Upper lobe of right lung (tissue), 1 donor: ENCODE data around the gene CD300LD. TPM values are rescaled to one million over a fixed set of nuclear protein-coding genes. Genes with fewer than 3 reads are reported as not detected.
A peak's percentile ranks its signal among the peaks of the same experiment; 100 is the strongest.

Experiments
- ATAC-seq: fragments of 200-7000 bp; cut with Tn5 transposase; one replicate; pipeline ENCODE4 v1.9.1; 2020; ENCODE audit warnings: mild to moderate bottlenecking, moderate library complexity
- DNase-seq: peaks from one replicate; pipeline ENCODE4 v3.0.0-alpha.2; 2020
- H3K27ac ChIP-seq: fragments of 200-600 bp; one replicate; pipeline ENCODE4 v1.8.0; 2022
- H3K27me3 ChIP-seq: fragments of 200-600 bp; one replicate; pipeline ENCODE4 v1.8.0; 2022; ENCODE audit warnings: mild to moderate bottlenecking
- H3K36me3 ChIP-seq: fragments of 200-600 bp; one replicate; pipeline ENCODE4 v1.8.0; 2022
- H3K4me1 ChIP-seq: fragments of 200-600 bp; one replicate; pipeline ENCODE4 v1.8.0; 2022
- H3K4me3 ChIP-seq: fragments of 200-600 bp; one replicate; pipeline ENCODE4 v1.8.0; 2022; ENCODE audit warnings: mild to moderate bottlenecking
- H3K9me3 ChIP-seq: fragments of 200-600 bp; one replicate; pipeline ENCODE4 v1.8.0; 2022
- intact Hi-C: fragments of 100-400 bp; cut with DNase I; formaldehyde crosslinking; loops from one replicate; pipeline ENCODE4 v1.11.0; 2022
- total RNA-seq: library from RNA; stranded (reverse); fragmentation: NEBNext Ultra II Directional; extraction: Animal tissue kit (Norgen Biotek cat#: 25700); gene quantifications from one replicate; pipeline ENCODE4 v1.2.1, GENCODE V29; 2021
- TF ChIP-seq, protein P1 (sequence below): fragments of 200-600 bp; IDR thresholded peaks from one replicate; pipeline ENCODE4 v1.8.0; 2022; ENCODE audit warnings: antibody characterized with exemption
- donor health status: DM: no; HTN: yes; CAD: no; lungs with severe emphysema.

CD300LD gene
- total RNA-seq, 1 donor from 2014 or later: not detected

GRCh38 chr17:74532115-74532514, 60.0 kb downstream of the CD300LD start:
- ATAC-seq (peak; percentile 89), DNase-seq (no peak)
- peak overlapping the region; percentile 36 for H3K4me3 ChIP-seq
- intact Hi-C loops: no loop called here
- H3K9me3 ChIP-seq: no peaks in the 10 kb centered on the region
- TF ChIP-seq, protein P1, sequence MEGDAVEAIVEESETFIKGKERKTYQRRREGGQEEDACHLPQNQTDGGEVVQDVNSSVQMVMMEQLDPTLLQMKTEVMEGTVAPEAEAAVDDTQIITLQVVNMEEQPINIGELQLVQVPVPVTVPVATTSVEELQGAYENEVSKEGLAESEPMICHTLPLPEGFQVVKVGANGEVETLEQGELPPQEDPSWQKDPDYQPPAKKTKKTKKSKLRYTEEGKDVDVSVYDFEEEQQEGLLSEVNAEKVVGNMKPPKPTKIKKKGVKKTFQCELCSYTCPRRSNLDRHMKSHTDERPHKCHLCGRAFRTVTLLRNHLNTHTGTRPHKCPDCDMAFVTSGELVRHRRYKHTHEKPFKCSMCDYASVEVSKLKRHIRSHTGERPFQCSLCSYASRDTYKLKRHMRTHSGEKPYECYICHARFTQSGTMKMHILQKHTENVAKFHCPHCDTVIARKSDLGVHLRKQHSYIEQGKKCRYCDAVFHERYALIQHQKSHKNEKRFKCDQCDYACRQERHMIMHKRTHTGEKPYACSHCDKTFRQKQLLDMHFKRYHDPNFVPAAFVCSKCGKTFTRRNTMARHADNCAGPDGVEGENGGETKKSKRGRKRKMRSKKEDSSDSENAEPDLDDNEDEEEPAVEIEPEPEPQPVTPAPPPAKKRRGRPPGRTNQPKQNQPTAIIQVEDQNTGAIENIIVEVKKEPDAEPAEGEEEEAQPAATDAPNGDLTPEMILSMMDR: no peak
- H3K27me3 ChIP-seq: peaks cover 6% of the 10 kb centered on the region
- H3K4me1 ChIP-seq: no peaks in the 10 kb centered on the region
- peak overlapping the region; percentile 8 for H3K27ac ChIP-seq
- H3K36me3 ChIP-seq: no peaks in the 10 kb centered on the region

DNA sequence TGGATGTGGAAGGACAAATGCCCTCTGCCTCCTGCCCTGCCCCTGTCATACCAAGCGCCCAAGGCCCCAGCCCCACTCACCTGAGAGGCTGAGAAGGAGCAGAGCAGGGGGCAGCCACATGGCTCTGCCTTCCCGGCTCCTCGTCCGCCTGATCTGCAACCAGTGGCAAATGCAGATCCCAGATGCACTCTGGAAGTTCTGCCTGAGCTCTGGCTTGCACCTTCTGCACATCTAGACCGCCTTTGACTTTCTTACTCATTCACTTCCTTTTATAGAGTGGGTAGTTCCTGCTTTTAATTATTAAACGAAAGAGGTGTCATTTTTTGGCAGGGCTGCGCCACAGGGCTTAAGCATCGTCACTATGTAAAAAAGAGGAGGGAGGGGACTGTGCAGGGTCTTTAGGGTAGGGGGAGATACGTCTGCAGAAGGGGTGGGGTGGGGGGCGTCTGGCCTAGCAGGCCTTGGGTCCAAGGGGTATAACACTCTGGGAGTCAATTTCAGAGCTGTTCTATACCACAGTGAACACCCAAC, 60.8 kb downstream of the CD300LD start, which contains the start of gene CD300LB:
CD300LB (minus strand) TSS at position 245 of the 531 bp plus-strand sequence; CDS start at position 120, 125 bp downstream.
- TF ChIP-seq, protein P1: no peak
- Histone ChIP-seq H3K27me3 (peaks cover 6% of the 10 kb centered on the region), H3K4me1 (no peaks in the 10 kb centered on the region), H3K9me3 (no peaks in the 10 kb centered on the region), H3K4me3 (peak within 1 kb of the TSS; percentile 36), H3K36me3 (no peaks in the 10 kb centered on the region), H3K27ac (peak within 1 kb of the TSS; percentile 8)
- ATAC-seq (peak; percentile 14), DNase-seq (no peak)
- intact Hi-C loops: no loop called here

DNA sequence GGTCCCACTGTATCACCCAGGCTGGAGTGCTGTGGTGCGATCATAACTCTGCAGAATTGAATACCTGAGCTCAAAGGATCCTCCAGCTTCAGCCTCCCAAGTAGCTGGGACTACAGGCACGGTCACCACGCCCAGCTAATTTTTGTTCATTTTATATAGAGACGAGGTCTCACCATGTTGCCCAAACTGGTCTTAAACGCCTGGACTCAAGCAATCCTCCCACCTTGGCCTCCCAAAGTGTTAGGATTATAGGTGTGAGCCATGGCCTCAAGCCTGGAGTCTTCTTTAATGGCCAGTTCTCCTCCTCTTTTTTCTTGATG, 61.3 kb downstream of the CD300LD start:
- TF ChIP-seq, protein P1: no peak

More for the DNA sequence above, 61.3 kb downstream of the CD300LD start:
- no peak for DNase-seq
- Histone ChIP-seq H3K36me3 (no peaks in the 10 kb centered on the region), H3K9me3 (no peaks in the 10 kb centered on the region), H3K4me3 (no peak overlapping the region), H3K27me3 (peaks cover 6% of the 10 kb centered on the region), H3K4me1 (no peaks in the 10 kb centered on the region), H3K27ac (no peak overlapping the region)
- intact Hi-C loops: no loop called here
- ATAC-seq: no peak

Other genes starting within 250 kb of the CD300LD start
- not detected for gene BTBD17, start 230.4 kb downstream of the CD300LD start, total RNA-seq
- gene GPR142, start 224.8 kb downstream of the CD300LD start, total RNA-seq: not detected
- 48.6 TPM for gene GPRC5C, start 160.2 kb downstream of the CD300LD start, total RNA-seq
- 17.5 TPM for gene CD300A, start 125.6 kb downstream of the CD300LD start, total RNA-seq
- 1.3 TPM for gene CD300LB, start 60.8 kb downstream of the CD300LD start, total RNA-seq
- gene CD300C, start 46.2 kb downstream of the CD300LD start, total RNA-seq: 8.2 TPM
- gene CD300H, start 24.8 kb downstream of the CD300LD start, total RNA-seq: not detected
- gene CD300E, start 31.5 kb upstream of the CD300LD start, total RNA-seq: 6.5 TPM
- 38.0 TPM for gene CD300LF, start 120.6 kb upstream of the CD300LD start, total RNA-seq
- gene RAB37, start 145.0 kb upstream of the CD300LD start, total RNA-seq: 6.8 TPM
- 28.4 TPM for gene NHERF1, start 156.3 kb upstream of the CD300LD start, total RNA-seq
- 40.8 TPM for gene NAT9, start 184.1 kb upstream of the CD300LD start, total RNA-seq